SKM-1 (cell line): ENCODE data around the gene BFSP1.

Experiments
- DNase-seq: peaks from one replicate; lab custom pipeline; 2025; ENCODE audit not compliant: unreplicated experiment; lab: John Stamatoyannopoulos, UW

The BFSP1 gene

DNA sequence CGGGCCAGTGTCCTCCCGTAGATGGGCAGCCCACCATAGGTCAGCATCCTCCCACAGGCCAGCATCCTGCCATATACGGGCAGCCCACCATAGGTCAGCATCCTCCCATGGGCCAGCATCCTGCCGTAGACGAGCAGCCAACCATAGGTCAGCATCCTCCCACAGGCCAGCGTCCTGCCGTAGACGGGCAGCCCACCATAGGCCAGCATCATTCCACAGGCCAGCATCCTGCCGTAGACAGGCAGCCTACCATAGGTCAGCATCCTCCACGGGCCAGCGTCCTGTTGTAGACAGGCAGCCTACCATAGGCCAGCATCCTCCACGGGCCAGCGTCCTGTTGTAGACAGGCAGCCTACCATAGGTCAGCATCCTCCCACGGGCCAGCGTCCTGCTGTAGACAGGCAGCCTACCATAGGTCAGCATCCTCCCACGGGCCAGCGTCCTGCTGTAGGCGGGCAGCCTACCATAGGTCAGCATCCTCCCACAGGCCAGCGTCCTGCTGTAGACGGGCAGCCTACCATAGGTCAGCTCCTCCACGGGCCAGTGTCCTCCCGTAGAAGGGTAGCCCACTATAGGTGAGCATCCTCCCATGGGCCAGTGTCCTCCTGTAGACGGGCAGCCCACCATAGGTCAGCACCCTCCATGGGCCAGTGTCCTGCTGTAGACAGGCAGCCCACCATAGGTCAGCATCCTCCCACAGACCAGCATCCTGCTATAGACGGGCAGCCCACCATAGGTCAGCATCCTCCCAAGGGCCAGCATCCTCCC lies 62.9 kb downstream of the BFSP1 start:
- DNase-seq, result no peak

DNA sequence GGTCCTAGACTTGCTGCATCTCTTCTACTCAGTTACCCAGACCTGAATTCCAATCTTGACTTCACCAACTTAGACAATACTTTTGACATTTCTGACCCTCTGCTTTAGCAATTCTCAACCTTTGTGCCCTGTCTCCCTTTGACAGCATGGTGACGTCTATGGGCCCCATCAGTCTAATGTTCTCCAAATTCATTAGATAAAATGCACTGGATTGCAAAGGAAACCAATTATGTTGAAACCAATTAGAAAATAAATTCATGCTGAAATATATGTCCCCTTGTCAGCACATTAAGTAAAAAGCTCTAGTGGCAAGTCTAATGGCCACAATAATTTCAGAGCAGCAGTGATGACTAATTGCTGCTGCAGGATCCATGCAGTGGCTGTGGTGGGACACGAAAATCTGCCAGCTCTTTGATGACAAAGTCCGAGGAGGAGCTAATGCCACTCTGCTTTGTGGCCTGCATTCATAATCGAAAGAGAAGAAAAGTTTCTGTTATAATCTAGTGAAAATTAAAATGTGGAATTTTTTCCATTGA lies 64.0 kb downstream of the BFSP1 start:
- no peak for DNase-seq

DNA sequence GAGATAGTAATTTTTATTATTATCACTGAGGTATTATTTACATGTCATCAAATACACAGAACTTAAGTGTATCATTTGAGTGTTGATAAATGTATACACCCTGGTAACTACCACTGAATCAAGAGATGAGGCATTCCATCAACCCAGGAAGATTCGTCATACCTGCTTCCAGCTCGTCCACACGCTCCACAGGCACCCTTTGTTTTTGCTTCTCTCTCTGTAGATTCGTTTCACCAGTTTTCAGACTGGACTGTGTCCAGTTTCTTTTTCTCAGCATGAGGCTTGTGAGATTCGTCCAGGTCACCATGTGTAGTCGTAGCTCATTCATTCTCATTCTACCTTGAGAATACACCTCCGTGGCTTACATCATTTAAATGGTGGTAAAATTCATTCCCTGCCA lies 64.5 kb downstream of the BFSP1 start:
- no peak for DNase-seq

- no peak for DNase-seq
Measured at GRCh38 chr20:17465236-17465635, 65.9 kb downstream of the BFSP1 start.

GRCh38 chr20:17463711-17464110 lies 67.5 kb downstream of the BFSP1 start:
- no peak for DNase-seq

DNA sequence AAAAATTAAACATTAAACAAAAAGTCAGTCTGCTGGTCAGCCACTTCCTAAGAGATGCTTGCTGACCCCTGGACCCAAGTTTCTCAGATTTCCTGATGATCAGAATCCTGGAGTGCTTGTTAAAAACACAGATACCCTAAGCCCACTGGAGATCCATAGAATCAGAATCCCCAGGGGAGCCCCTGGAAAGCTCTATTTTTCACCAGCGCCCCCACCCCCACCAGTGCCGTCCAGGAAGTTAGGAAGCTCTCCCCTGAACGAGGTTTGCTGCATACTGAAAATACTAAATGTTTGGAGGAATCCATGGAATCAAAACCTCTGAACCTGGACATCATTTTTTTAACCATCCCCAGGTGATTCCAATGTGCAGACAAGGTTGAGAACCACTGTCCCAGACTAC lies 69.2 kb downstream of the BFSP1 start:
- no peak for DNase-seq

GRCh38 chr20:17460119-17460518 lies 71.1 kb downstream of the BFSP1 start:
- no peak for DNase-seq

DNA sequence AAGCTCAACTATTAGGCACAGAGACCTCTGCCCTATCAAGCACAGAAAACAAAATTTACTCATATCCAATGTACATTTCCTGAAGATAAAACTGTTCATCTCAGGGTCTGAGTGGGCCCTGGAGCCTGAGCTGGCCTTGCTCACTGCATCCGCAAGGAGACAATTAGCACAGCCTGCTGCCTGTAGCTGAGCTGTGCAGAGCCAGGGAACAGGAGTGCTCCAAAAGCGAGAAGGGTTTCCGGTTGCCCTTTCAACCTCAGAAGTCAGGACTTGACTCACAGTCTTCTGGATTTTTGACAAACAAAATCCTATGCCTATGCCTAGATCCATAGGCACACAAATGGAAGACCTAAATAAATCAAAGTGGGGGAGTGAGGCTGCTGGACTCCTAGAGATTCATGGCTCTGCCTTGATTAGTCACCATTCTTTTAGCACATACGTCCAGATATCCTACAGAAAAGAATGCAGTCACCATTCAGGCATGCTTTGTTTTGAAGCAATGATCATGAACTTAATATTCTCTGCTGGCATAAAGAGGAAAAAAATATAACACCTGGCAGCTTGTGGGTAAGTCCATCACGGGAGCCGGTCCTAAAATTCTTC lies 73.5 kb downstream of the BFSP1 start:
- no peak for DNase-seq

DNA sequence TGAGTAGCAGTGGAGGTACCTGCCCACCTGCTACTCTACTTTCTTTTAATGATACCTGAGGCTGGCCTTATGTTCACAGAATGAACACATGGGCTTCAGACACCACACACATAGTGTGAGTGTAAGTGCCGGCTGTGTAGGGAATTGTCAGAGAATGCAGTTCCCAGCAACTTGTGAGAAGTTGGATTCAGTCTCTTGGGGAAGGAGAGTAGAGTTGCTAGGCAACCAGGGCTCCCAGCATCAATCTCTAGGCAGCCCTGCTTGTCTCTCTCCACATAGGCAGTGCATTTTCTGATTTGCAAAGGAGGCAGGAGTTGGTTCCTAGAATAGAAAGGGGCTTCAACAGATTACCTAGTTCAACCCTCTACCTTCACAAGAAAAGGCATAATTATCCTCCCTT lies 74.1 kb downstream of the BFSP1 start:
- DNase-seq, result no peak

- no peak for DNase-seq
Measured at GRCh38 chr20:17456279-17456678, 74.9 kb downstream of the BFSP1 start.

DNA sequence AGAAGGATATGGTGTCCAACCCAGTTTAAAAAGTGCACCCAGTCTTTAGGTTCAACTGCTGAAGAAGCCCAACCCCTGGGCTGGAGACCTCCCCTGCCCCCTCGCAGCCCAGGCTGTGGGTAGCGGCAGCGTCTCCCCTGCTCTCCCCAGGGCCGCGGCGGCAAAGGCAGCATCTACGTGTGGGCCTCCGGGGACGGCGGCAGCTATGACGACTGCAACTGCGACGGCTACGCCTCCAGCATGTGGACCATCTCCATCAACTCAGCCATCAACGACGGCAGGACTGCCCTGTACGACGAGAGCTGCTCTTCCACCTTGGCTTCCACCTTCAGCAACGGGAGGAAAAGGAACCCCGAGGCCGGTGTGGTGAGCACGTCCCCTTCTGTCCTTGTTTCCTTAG lies 77.6 kb downstream of the BFSP1 start:
- DNase-seq, result no peak

GRCh38 chr20:17452441-17452840 lies 78.7 kb downstream of the BFSP1 start:
- DNase-seq, result no peak

DNA sequence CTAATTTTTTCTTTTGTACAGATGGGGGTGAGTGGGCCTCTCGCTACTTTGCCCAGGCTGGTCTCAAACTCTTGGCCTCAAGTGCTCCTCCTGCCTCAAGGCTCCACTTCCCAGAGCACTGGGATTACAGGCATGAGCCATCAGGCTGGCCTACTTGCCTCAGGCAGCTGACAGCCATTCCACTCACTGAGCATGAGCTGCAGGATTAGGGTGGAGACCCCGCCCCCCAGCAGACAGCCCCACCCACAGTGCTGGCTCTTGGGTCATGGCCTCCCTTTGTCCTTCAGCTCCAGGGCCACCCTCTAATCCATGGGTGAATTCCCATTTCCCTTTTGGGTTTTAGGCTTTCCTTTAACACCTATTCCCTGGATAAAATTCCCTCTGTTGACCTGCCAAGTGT lies 82.1 kb downstream of the BFSP1 start:
- DNase-seq, result no peak

DNA sequence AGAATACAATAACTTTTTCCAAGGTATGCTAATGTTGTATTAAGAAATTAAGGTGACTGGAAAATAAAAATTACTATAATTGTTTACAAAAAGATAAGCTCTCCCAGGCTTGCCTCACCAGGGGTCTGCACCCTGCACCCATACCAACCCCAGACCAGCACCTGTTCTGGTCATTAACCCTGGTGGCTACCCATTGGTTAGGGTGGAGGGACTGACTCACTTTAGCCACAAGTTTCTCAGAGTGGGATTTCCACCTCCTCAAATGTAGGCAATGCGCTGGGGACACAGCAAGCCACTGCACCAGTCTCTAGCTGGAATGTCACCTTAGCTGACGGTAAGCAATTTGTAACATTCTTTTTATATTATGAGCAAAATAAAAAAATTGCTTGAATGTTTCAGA lies 83.1 kb downstream of the BFSP1 start:
- DNase-seq, result no peak

GRCh38 chr20:17446171-17446570 lies 85.0 kb downstream of the BFSP1 start:
- no peak for DNase-seq

GRCh38 chr20:17445543-17445942 lies 85.6 kb downstream of the BFSP1 start:
- no peak for DNase-seq

DNA sequence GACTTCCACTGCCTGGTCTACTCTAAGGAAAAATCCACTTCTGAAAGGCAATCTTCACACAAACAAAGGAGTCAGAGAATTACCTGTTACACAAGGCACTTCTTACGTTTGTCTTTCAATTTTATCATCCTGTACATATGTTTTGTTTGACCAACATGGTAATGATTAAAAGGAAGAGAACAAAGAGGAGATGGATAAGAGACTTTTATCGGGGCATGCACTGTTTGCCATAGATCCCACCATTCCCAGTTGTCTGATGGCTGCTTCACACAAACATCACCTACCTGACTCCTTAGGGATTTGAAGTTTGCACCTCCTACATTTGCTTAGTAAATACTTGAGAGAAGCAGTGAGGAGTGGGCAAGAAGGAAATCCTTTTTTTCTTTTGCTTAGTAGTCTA lies 87.1 kb downstream of the BFSP1 start:
- no peak for DNase-seq
